Activated naive CD8-positive, alpha-beta T cell (primary cell): Measurements from ENCODE around the gene KLF7.

Source experiments
- H3K27ac Mint-ChIP-seq: one replicate; pipeline ENCODE4 v1.8.0; 2021; ENCODE audit warnings: mixed read lengths
- H3K27me3 Mint-ChIP-seq: one replicate; pipeline ENCODE4 v1.8.0; 2021; ENCODE audit warnings: mixed read lengths
- H3K36me3 Mint-ChIP-seq: one replicate; pipeline ENCODE4 v1.8.0; 2021; ENCODE audit warnings: mixed read lengths
- H3K4me1 Mint-ChIP-seq: one replicate; pipeline ENCODE4 v1.8.0; 2021; ENCODE audit warnings: low read depth, mixed read lengths
- H3K4me3 Mint-ChIP-seq: one replicate; pipeline ENCODE4 v1.8.0; 2021; ENCODE audit warnings: mild to moderate bottlenecking, mixed read lengths
- H3K9me3 Mint-ChIP-seq: one replicate; pipeline ENCODE4 v1.8.0; 2021; ENCODE audit warnings: low read depth, mixed read lengths

KLF7 gene

DNA sequence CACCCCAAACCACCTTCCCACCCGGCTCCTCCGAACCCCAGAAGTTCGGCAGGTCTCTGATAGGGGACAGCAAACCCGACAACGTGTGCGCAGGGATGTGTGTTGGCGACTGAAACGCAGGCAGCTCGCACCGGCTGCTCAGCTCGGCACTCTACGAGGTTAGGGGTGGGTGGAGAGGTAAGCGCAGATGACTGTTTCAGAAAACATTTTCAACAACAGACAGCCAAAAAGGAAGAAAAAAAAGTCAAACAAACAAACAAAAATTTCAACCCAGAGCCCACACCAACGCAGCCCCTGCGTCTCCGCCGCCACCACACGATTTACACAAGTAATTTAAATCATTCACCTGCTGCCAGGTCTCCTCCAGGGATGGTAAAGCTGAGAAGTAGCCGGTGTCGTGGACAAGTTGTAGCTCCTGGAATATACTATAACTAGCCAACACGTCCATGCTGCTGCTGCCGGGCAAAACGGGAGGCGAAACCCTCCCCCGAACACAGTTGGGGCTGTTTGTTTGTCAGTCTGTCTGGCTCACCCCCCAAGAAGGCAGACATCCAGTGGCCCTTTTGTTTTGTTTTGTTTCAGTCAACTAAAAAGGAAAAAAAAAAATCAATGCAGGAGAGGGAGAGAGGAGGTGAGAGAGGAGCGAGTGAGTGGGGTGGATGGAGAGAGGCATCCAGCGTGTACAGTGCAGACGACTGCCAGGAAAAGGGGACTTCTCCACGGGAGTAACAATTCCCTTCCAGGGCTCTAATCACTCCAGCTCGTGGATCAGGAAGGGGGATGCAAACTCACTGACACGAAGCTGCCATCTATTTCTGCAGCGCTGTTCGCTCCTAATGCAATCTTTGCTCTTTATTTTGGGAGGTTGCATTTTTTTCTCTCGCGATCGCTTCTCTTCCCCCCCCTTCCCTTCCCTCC, at the start of gene KLF7:
Gene KLF7 (minus strand): TSS at position 828 of the 918 bp plus-strand sequence. CDS start 380 bp downstream, at position 448.
- Mint-ChIP-seq H3K4me3 (peak within 1 kb of the TSS; percentile 95), H3K27me3 (no peaks in the 10 kb centered on the region), H3K4me1 (peaks cover 54% of the 10 kb centered on the region), H3K36me3 (peaks cover 3% of the 10 kb centered on the region), H3K27ac (peak within 1 kb of the TSS; percentile 95), H3K9me3 (no peaks in the 10 kb centered on the region)

DNA sequence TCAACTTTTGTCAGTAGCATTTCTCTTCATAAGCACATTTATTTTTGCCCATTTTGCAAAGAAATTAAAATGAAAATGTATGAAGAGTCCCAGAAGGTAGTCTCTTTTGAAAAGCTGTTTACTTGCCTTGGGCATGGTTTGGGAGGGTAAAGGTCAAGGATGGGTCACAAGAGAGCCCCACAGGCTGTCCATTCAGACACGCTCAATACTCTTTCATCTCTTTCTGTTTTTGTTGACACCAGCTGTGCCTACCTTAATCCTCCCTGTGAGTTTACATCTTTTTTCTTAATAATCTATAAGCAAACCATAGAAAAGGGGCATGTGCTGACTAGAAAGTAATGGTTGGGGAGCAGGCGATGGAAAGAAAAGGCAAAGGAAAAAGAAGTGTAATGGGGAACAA, 49.6 kb upstream of the KLF7 start:
- Mint-ChIP-seq H3K9me3 (peaks cover 6% of the 10 kb centered on the region), H3K36me3 (no peaks in the 10 kb centered on the region), H3K27ac (no peak overlapping the region), H3K4me3 (no peak overlapping the region), H3K27me3 (no peaks in the 10 kb centered on the region), H3K4me1 (no peaks in the 10 kb centered on the region)

DNA sequence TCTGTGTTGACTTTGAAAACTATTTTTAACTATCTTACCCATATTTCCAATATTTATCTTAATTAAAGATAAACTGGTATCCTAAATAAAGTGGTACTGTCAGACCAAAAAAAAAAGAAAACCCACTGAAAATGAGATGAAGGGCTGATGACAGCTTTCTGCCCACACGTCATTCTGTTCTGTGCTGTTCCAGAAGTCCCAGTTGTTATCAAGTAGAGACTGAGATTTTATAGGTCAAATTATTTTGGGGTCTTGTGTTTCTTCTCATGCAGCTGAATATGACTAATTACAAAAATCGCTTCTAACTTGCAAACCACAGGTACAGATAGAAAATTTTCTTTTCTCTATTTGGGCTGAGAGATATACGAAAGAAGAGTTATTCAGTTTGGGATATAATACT, 48.7 kb upstream of the KLF7 start:
- Mint-ChIP-seq H3K27me3 (no peaks in the 10 kb centered on the region), H3K4me1 (no peaks in the 10 kb centered on the region), H3K9me3 (peaks cover 6% of the 10 kb centered on the region), H3K4me3 (no peak overlapping the region), H3K27ac (no peak overlapping the region), H3K36me3 (no peaks in the 10 kb centered on the region)

DNA sequence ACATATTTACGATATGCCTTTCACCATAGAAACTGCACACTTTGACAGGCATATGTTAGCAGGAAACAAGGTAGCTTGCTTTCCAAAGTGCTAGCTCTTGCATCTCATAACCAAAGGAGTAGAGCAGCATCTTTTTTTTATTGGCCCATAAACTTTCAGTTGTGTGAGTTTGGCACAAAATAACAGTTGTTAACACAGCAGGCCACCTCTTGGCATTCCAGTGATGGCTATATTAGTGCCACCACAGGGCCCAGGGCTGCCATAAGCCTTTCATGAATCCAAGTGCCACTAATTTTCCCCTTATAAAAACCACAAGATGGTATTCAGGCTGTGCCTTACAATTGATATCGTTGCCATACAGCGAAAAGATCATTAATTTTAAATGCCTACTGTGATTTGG, 40.3 kb upstream of the KLF7 start:
- peaks cover 1% of the 10 kb centered on the region for H3K9me3 Mint-ChIP-seq
- H3K4me1 Mint-ChIP-seq: no peaks in the 10 kb centered on the region
- H3K4me3 Mint-ChIP-seq: no peak overlapping the region
- no peaks in the 10 kb centered on the region for H3K27me3 Mint-ChIP-seq
- no peak overlapping the region for H3K27ac Mint-ChIP-seq
- no peaks in the 10 kb centered on the region for H3K36me3 Mint-ChIP-seq

DNA sequence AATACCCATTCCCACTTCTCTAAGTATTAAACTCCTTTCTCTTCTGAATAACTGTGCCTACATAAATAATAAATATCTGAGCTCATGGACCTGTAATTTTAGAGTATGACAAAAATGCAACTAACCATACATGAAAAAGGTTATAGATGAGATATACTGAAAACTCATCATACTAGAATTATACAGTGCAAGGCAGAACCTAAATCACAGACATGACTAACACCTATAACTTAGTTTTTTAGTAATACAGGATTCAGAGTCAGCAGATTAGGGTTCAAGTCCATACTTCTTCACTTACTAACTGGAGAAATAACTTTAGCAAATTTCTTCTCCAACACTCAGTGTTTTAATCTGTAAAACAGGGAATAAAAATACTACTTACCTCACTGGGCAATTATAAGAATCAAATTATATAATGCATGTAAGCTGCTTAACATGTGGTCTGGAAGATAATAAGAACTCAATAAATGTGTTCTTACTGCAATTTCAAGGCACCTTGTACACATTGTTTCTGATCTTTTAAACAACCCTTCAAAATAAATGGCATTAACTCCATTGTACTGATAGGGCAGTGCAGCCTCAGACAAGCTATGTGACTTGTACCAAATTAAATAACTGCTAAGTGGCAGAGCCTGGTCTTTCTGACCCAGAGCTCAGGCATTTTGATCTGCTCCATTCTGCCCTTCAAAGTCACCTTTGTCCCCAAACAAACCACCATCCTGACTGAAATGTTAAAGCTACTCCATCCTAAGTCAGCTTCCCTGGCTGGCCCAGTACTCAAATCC, 39.6 kb upstream of the KLF7 start:
- no peaks in the 10 kb centered on the region for H3K27me3 Mint-ChIP-seq
- H3K9me3 Mint-ChIP-seq: no peaks in the 10 kb centered on the region
- H3K4me3 Mint-ChIP-seq: no peak overlapping the region
- no peak overlapping the region for H3K27ac Mint-ChIP-seq
- no peaks in the 10 kb centered on the region for H3K4me1 Mint-ChIP-seq
- H3K36me3 Mint-ChIP-seq: no peaks in the 10 kb centered on the region

DNA sequence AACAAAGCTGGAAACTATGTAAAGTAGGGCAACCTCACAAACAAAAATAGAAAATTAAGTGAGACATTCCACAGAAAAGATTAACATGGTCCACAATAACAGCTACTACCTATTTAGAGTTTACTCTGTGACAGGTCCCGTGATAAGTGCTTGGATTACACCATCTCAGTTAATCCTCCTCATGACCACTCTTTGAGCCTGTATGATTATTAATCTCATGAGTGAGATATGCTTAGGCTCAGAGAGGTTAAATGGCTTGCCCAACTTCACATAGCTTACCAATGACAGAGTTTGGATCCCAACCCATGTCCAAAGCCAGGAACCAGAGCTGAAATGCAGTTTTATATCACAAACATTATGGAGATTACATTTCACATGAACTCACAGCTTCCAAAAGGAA, 37.3 kb upstream of the KLF7 start:
- peaks cover 3% of the 10 kb centered on the region for H3K36me3 Mint-ChIP-seq
- no peaks in the 10 kb centered on the region for H3K9me3 Mint-ChIP-seq
- no peaks in the 10 kb centered on the region for H3K27me3 Mint-ChIP-seq
- H3K4me1 Mint-ChIP-seq: no peaks in the 10 kb centered on the region
- H3K4me3 Mint-ChIP-seq: no peak overlapping the region
- no peak overlapping the region for H3K27ac Mint-ChIP-seq

DNA sequence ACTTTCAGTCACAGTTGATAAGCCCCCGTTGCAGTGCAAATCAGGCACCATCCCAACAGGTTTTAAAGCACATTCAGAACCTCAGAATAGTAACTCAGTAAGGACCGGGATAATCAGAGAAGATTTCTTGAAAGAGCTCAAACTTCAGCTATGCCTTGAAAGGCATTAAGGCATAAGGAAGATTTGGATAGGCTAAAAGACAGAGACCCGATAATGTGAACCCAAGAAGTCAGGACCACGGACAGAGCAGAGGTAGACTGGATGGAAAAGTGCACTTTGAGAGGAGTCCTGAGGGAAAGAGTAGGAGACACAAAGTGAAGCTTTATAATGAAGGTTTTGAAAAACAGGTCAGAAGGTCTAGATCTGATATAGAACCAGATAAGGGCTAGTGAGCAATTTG, 36.9 kb upstream of the KLF7 start:
- H3K36me3 Mint-ChIP-seq: peaks cover 3% of the 10 kb centered on the region
- no peak overlapping the region for H3K4me3 Mint-ChIP-seq
- no peak overlapping the region for H3K27ac Mint-ChIP-seq
- no peaks in the 10 kb centered on the region for H3K4me1 Mint-ChIP-seq
- H3K27me3 Mint-ChIP-seq: no peaks in the 10 kb centered on the region
- H3K9me3 Mint-ChIP-seq: no peaks in the 10 kb centered on the region

DNA sequence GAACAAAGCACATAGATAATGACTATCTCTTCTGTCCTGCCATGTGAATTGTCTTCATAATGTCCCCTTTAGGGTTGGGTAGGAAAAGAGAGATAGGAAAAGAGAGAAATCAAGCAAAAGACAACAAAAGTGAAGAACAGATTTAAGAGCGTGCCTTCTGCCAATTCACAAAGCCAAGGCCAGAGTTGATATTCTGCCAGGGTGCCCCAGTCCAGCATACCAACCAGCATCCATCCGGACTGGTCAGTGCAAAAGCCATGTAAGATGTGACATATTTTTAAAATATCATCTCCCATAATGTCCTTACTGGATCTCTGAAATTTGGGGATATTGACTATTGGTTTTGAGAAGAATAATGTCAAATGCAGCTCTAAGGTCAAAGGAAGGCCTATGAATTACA, 35.7 kb upstream of the KLF7 start:
- Mint-ChIP-seq H3K4me3 (no peak overlapping the region), H3K36me3 (peaks cover 3% of the 10 kb centered on the region), H3K27me3 (no peaks in the 10 kb centered on the region), H3K9me3 (no peaks in the 10 kb centered on the region), H3K4me1 (no peaks in the 10 kb centered on the region), H3K27ac (no peak overlapping the region)

DNA sequence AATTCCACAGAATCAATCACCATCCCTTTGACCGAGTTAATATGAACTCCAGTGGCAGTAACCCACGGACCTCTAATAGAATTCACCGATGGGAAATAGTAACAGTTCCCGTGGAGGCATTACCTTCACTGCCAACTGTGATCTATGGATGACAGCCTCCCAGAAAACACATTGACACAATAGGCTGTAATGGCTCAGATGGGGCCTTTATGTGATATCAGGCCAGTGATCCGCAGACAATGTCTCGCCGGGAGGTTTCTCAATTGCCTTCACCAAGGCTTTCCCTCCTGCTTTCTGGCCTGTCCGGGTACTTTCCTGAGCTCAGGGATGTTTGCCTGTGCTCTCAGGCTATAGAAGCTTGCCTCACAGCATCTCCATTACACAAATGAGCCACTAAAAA, 34.4 kb upstream of the KLF7 start:
- Mint-ChIP-seq H3K27me3 (no peaks in the 10 kb centered on the region), H3K4me3 (no peak overlapping the region), H3K36me3 (peaks cover 3% of the 10 kb centered on the region)

DNA sequence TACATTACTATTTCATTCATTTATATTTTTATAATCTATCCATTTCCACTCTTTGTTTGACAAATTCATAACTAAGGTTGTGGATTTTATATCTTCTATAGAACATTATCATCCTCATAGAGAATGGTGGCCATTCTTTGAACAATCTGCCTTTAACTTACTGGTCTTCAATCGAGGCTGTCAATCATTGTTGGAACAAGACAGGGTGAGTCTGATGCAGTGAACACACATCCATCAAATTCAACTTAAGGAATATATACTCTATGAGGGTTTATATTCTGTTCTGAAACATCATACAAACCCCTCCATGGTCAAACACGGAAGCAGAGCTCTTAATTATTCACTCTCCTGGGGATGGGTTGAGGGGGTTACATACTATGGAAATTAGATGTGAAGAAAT, 28.3 kb upstream of the KLF7 start:
- Mint-ChIP-seq H3K4me1 (peaks cover 7% of the 10 kb centered on the region), H3K36me3 (peaks cover 3% of the 10 kb centered on the region), H3K27ac (no peak overlapping the region), H3K4me3 (no peak overlapping the region), H3K27me3 (no peaks in the 10 kb centered on the region), H3K9me3 (no peaks in the 10 kb centered on the region)

More for the DNA sequence above, 34.4 kb upstream of the KLF7 start:
- Mint-ChIP-seq H3K9me3 (no peaks in the 10 kb centered on the region), H3K27ac (no peak overlapping the region), H3K4me1 (no peaks in the 10 kb centered on the region)

DNA sequence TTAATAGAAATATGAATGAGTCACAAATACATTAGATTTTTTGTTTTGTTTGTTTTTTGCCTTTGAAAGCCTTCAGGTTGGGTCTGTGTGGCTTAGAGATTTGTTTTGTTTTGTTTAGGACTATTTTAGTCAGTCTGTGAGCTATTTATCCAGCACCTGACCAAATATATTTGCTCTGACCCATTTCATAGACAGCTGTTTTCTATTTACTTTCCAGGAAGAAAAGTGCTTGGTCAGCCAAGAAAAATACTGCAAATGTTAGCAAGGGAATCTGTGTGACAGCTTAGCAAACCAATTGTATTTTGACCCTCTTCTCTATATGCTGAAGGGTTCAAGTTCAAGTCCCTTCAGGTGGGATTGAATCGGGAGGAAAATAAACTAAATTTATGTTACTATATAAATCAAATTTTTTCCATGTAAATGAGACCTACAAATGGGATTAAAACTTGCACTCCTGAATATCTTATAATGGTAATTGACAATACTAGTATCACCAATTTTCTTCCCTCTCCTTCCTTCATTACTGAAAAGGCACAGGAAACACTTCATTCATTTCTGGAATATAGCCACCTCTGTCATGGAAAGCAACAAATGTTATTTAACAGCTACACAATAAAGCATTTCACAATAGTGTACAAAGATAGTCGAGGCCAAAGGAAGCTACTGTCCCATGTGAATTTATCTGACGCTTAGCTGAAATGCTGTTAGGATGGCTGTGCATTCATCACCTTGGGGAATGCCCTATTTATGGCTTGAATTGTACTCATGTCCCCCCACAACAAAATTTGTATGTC, 23.1 kb upstream of the KLF7 start:
- Mint-ChIP-seq H3K27me3 (no peaks in the 10 kb centered on the region), H3K4me3 (no peak overlapping the region), H3K9me3 (peaks cover 4% of the 10 kb centered on the region), H3K4me1 (peaks cover 12% of the 10 kb centered on the region), H3K27ac (no peak overlapping the region), H3K36me3 (peaks cover 2% of the 10 kb centered on the region)

DNA sequence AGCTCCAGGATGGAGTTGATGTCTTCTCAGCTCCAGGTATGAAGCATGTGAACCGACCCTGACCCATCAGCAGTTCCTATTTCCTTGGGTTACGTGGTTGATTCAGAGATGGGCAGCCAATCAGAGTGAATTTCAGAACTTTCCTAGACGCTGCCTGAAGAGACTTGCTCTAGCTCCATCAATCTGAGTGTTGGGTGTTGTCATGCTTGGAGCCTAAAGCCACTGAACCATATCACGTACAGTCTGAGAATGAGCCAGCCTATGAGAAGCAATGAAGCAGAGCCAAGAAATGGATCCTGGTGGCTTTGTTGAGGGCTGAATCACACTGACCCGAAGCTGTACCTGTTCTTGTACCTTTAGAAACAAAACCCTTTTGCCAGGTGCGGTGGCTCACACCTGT, 19.6 kb upstream of the KLF7 start:
- Mint-ChIP-seq H3K9me3 (peaks cover 4% of the 10 kb centered on the region), H3K4me1 (peaks cover 5% of the 10 kb centered on the region), H3K27me3 (no peaks in the 10 kb centered on the region), H3K36me3 (peaks cover 2% of the 10 kb centered on the region), H3K27ac (no peak overlapping the region), H3K4me3 (no peak overlapping the region)

DNA sequence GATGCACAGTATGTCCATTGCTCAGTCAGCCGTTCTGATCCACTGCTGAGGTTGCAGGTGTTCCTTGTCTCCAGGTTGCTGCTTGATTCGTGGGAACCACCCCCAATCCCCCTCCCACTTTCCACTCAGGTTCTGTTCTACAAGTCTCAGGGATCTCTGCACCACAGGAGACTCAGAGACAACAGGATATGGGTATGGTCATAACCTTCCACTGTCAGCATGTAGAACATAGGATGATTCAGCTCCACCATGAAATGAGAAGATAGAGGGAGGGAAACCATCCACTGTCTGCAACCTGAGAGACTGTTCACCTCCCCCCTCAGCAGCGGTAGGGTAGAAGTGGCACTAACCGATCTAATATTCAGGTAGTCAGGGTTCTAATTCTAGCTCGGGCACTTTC, 19.0 kb upstream of the KLF7 start:
- no peak overlapping the region for H3K4me3 Mint-ChIP-seq
- peaks cover 4% of the 10 kb centered on the region for H3K9me3 Mint-ChIP-seq
- no peak overlapping the region for H3K27ac Mint-ChIP-seq
- H3K36me3 Mint-ChIP-seq: peaks cover 2% of the 10 kb centered on the region
- H3K27me3 Mint-ChIP-seq: no peaks in the 10 kb centered on the region
- H3K4me1 Mint-ChIP-seq: peaks cover 6% of the 10 kb centered on the region

DNA sequence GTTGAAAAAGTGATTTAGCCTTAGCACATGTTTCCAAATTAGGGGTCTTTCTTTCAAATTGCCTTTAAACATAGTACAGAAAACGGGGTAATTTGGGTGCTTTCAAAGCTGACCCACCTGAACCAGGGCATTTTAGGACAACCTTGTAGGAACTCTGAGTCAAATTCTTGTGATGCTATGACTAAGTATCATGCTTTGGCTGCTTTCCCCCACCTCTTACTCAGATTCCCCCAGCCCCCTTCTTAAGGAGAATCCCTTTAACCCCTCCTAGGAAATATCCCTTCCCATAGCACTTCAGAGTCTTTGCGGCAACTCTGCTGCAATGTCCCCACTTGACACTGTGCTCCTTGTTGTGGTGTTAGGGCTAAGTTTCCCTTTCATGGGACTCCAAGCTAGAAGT, 18.6 kb upstream of the KLF7 start:
- Mint-ChIP-seq H3K4me1 (peaks cover 6% of the 10 kb centered on the region), H3K36me3 (peaks cover 2% of the 10 kb centered on the region), H3K9me3 (peaks cover 4% of the 10 kb centered on the region), H3K4me3 (no peak overlapping the region), H3K27ac (no peak overlapping the region), H3K27me3 (no peaks in the 10 kb centered on the region)

DNA sequence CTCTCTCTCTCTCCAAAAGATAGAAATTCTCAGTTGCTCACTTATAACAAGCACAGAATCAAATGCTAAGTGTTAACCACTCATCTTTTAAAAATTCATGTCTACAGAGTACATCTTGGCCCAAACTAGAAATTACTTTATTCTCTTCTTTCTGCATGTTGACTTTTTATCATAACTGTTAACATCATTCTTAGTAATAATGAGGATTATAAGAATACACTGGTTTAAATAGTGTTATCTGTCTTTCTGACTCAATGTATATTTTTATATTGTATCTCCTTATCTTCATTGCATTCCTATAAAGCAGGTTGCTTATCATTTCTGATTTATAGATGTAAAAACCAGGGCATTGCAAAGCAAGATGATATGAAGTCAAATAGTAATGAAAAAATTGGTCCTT, 17.8 kb upstream of the KLF7 start:
- Mint-ChIP-seq H3K27ac (no peak overlapping the region), H3K4me3 (no peak overlapping the region), H3K9me3 (peaks cover 4% of the 10 kb centered on the region)

More for the DNA sequence above, 17.8 kb upstream of the KLF7 start:
- H3K4me1 Mint-ChIP-seq: peaks cover 6% of the 10 kb centered on the region
- H3K36me3 Mint-ChIP-seq: peaks cover 2% of the 10 kb centered on the region
- no peaks in the 10 kb centered on the region for H3K27me3 Mint-ChIP-seq
